HG03442 (cell line): Measurements from ENCODE around the gene MCU.

ENCODE experiments used
- ATAC-seq: cut with Tn5 transposase; IDR thresholded peaks from one replicate; pipeline ENCODE4 v1.9.1; 2021; ENCODE audit warnings: mild to moderate bottlenecking, moderate library complexity; ENCODE audit not compliant: unreplicated experiment

The MCU gene

DNA sequence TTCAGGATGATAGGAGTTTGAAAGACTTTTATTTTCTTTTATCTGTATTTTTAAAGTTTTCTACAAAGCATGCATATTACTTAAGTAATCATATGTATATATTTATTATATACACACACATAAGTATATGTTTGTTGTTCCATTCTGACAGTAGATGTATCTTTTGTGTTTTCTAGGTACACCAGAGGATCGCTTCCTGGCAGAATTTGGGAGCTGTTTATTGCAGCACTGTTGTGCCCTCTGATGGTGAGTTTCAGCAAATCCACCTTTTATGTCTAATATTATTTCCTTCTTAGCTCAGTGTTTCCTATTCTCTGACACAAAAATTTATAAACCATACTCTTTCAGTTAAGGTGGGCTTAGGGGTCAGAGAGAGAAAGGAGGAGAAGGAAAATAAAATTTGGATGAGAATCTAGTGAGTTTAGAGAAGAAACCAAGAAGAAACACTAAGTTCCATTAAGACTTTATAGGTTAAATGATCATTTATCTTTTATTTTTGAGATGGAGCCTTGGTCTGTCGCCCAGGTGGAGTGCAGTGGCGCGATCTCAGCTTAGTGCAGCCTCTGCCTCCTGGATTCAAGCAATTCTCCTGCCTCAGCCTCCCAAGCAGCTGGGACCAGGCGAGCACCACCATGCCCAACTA lies 142.4 kb downstream of the MCU start:
- no peak for ATAC-seq

DNA sequence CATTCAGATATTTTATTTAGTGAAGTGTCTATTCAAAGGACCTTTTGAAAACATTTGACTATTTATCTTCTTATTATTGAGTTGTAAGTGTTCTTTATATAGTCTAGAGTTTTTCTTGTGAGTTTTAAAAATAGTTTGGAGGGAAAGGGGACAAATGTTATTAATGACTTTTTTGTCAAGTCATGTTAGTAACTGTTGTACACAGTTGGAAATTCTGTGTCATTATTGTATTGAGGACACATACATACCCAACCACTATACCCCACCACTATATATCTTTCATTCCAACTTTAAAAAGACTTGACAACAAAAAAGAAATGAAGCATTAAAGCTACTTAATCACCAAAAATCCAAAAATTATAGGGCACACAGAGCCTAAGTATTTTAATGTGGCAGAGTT lies 148.4 kb downstream of the MCU start:
- ATAC-seq = no peak

DNA sequence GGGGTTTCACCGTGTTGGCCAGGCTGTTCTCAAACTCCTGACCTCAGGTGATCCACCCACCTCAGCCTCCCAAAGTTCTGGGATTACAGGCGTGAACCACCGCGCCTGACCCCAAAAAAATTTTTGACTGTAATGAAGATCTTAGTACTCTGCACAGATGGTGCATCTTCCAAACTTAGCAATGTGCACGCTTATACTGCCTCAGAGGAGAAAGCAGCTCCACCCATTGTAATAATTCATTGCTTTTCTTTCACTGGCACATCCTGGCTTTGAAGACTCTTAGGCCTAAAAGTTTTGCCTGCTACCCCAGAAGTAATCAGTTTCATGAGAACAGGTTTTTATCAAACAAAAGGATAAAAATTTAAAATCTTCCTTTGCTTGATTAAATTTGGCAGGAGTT lies 149.5 kb downstream of the MCU start:
- ATAC-seq = no peak

DNA sequence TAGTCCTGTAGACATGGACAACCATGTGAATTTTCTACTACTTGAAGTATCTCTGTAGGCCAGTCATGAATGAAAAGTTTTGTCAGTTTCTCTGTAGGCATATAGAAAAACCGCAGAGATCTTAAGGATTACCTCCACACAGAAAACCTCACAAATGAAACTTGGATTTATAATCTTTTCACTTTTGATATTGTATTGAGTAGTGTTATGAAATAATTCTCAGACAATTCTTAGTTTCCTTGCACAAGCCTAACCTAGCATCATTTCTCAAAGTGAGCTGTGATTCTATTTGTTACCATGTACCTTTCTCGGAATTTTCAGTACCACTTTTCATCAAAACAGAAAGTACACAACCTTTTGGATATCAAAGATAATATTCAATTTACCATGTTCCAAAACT lies 150.2 kb downstream of the MCU start:
- ATAC-seq = no peak

DNA sequence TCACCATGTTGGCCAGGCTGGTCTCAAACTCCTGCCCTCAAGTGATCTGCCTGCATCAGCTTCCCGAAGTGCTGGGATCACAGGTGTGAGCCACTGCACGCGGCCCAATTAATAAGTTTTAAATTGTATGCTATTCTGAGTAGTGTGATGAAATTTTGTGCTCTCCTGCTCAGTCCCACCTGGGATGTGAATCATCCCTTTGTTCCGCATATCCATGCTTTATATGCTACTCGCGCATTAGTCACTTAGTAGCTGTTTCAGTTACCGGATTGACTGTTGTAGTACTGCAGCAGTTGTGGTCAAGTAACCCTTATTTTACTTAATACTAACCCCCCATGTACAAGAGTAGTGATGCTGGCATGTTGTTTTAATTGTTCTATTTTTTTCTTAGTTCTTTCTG lies 154.3 kb downstream of the MCU start:
- ATAC-seq = no peak

DNA sequence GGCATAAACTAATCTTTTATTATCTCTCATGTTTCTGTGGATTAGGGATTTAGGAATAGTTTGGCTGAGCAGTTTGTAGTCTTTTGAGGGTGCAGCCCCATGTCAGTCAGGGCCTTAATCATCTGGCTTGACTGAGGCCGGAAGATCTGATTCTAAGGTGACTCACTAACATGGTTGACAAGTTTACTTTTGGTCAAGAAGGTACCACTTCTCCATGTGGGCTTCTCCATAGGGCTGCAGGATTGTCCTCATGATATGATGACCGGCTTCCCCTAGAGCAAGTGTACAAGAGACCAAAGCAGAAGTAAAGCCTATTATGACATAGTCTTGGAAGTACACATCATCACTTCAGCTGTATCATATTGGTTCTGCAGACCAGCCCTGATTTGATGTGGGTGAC lies 155.7 kb downstream of the MCU start:
- ATAC-seq = no peak

DNA sequence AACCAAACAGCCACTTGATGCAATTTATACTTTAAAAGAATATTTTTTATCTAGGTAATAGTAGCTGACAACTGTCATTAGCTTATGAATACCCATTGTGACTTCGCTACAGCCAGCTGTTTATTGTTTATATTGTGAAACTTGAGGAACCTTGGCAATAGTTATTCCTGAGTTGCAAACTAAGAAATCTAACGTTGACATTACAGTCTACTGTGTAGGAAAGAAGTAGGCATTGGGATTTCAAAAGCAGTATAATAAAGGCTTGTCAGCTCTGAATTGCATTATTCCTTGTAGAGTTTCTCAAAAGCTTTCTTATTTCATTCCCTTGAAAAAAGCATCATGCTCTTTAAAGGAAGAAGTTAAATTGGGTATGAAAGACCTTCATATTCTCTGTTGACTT lies 158.9 kb downstream of the MCU start:
- no peak for ATAC-seq

DNA sequence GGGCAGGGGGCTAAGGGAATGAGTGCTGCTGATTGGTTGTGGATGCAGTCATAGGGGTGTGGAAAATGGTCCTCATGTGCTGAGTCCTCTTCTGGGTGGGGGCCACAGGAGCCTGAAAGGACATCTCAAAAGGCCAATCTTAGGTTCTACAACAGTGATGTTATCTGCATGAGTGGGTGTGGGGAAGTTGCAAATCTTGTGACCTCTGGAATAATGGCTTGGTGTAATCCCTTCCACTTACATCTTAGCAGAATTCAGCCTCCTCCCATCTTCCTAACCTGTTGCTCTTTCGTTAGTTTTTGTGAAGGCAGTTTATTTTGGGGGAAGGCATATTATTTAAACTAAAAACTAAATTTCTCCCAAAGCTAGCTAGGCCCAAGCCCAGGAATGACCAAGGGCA lies 159.6 kb downstream of the MCU start:
- no peak for ATAC-seq

DNA sequence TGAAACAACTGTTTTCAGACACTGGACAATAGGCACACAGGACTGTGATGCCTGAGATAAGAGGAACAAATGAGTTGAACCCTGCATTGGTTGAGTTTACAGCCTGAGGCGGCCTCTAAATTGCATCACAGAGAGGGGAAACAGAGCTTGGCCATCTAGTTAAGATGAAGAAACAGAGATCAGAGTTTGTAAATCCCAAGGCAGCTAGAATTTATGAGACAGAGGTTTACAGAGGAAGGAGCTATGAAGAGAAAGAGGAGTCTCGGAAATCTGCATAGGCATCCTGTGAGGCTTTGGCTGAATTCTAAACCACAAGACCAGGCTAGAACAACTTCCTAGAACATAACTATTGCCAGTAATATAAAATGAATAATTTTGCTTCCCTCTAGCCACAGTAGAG lies 160.6 kb downstream of the MCU start:
- no peak for ATAC-seq

DNA sequence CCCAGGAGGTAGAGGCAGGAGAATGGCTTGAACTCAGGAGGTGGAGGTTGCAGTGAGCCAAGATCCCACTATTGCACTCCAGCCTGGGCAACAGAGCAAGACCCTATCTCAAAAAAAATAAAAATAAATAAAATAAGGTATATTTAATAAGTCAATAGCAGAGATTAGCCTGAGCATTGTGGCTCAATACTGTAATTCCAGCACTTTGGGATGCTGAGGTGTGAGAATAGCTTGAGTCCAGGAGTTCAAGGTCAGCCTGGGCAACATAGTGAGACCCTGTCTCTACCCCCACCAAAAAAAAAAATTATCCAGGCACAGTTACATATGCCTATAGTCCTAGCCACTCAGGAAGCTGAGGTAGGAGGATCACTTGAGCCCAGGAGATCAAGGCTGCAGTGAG lies 163.2 kb downstream of the MCU start:
- ATAC-seq = no peak

DNA sequence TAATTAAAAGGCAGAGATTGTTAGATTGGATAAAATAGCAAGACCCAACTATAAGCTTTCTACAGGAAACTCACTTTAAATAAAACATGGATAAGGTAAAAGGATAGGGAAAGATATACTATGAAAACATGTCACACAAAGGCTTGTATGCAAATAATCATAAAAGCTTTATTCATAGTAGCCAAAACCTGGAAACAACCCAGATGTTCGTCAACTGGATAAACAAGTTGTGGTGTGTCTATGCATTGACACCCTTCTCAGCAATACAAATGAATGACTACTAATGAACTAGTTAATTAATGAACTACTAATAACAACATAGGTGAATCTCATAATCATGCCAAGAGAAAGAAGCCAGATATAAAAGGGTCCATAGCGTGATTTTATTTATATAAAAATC lies 163.8 kb downstream of the MCU start:
- no peak for ATAC-seq

DNA sequence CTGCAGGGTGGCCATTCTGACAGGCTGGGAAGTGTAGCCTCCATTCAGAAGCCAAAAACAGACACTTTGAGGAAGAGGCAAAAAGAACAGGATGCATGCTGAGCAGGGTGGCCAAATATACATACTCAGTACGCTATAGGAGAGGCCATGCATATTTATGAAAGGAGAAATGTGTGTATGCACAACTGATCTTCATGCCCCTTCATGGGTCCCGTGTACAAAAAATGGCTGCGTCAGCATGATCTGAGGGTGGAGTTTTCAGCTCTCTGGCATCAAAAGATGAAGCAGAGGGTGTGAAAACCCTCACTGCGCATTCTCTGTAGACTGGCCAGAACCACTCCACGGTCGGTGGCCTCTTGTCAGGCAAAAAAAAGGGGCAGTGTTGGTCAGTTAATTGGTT lies 166.1 kb downstream of the MCU start:
- ATAC-seq = no peak

DNA sequence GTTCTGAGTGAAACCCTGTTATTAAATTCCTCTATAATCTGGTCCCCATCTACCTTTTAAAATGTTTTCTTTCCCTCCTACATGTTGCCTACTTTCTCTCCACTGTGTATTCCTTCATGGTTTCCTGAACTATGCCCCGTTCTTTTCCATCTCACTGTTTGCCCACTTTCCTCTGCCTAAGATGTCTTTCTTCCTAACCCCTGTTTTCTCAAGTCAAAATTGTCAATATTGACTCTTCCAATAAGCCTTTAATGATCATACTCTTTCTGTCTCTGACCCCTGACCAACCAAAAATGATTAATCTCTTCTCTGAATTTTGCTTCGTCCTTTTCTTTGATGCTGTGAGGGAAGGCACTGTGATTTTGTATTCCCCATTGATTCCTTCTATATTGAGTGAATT lies 171.0 kb downstream of the MCU start:
- no peak for ATAC-seq

DNA sequence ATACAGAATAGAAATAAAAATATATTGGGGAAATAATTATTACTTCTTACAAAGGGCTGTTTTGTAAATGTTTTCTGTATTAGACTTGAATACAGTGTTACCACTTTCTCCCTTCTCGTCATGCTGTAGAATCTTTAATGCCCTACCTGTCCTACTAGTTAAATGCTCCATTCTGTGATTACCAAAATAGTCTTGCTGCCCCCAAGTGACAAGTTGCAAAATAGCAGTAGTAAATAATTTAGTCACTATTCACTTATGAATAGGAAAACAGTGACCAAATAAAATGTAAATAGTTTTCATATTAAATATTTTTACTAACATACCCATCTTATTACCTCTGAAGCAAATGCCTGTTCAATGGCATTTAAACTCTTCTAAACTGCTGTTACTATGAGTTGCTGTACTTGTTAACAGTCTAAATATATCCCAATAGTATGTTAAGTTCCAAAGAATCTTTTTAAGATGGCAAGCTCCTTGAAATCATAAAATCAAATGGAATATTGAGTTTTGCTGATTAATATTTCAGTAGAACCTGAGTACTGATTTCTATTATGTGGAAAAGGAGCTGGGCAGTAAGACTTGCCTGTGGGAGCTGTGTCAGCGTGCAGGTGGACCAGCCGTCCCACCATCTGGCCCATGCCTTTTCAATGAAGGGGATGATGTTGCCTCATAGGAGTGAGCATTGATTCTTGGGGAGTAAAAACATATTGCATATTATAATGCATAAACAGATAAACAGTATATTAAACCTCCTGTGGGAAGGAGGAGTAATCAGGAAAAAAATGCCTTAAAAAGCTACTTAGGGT lies 183.5 kb downstream of the MCU start:
- ATAC-seq = no peak

DNA sequence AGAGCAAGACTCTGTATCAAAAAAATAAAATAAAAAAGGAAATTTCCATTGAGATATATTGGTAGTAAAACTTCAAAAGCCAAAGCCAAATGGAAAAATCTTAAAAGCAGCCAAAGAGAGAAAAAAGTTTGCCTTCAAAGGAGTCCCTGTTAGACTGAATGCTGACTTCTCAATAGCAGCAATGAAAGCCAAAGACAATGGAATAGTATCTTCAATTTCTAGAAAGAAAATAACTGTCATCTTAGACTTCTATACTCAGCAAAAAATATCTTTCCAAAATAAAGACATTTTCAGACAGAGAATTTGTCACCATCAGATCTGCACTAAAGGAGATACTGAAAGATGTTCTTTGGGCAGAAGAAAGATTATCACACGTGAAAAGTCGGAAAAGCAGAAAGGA lies 187.3 kb downstream of the MCU start:
- no peak for ATAC-seq

DNA sequence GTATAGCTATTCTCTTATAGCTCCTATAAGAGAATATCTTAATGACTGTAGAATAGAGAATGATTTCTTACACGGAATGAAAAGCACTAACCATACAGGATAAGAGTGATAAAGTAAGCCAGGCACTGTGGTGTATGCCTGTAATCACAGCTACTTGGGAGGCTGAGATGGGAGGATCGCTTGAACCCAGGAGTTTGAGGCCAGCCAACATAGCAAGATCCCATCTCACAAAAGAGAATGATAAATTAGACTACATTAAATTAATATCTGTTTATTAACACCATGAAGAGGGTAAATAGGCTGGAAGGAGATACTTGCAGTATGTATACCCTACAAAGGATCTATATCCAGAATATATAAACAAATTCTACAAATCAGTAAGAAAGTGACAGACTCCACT lies 189.3 kb downstream of the MCU start:
- ATAC-seq = no peak

DNA sequence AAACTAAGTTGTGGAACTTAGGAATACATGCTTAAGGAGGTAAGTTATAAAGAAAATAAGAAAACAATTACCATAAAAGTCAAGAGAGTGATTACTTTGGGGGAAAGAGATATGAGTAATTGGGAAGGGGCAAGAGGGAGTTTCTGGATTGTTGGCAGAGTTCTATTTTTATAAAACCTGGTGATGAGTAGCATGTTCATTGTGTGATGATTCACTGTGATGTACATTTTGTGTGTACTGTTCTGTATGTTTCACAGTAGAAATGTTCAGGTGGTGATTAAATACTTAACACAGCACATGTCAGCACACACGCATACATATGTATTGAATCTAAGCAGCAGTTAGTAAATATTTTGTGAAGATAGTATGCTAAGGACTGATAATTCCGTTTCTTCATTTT lies 191.9 kb downstream of the MCU start:
- ATAC-seq = no peak

DNA sequence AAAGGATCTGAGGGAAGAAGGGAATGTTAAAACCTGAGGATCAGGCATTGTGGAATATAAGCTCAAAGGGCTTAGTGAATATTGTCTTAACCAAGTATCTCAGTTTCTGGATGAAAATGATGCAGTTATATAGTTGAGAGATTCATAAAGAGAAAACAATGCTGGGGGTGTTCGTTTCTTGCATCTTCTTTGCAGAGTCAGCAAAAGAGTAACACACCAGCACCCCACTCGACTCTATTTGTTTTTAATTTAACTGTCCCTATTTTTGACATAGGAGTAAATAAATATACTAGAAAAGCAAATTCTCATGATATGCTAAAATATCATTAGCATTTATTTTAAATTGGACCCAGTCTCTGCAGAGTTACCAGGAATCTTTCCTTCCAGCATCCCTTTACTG lies 194.0 kb downstream of the MCU start:
- ATAC-seq = no peak

DNA sequence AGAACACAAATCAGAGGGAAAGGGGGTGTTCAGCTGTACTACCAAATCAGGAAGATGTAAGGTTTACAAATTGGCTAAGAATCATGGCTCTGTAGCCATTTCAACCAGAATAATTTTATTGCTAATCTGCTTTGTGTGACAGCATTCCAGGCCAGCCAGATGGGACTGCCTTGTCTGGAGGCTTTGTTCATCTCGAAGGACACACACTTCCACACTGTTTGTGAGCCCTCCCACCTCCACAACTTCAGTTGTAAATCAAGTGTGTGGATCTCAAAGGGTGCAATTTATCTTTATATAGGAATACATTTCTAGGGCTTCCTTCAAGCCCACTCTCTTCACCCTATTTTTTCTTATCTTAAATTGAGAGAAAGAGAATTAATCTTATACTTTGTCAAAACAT lies 194.7 kb downstream of the MCU start:
- no peak for ATAC-seq

DNA sequence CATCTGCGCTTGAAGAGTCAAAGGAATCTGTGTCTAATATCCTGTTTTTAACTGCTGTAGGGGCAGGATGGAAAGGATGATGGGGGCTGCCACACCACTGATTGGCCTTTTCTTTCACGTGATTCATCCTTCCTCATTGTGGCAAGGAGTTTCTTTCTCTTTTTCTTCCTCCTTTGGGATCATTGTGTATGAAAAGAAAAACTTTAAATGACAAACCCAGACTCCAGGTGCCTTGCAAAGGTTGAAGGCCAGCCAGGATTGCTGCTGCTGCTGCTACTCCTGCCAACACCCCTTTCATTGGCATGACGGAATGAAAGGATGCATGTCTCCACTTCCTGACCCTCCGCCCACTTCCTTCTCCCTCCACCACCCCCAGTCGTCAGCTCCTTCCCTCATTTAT lies 195.1 kb downstream of the MCU start:
- no peak for ATAC-seq

DNA sequence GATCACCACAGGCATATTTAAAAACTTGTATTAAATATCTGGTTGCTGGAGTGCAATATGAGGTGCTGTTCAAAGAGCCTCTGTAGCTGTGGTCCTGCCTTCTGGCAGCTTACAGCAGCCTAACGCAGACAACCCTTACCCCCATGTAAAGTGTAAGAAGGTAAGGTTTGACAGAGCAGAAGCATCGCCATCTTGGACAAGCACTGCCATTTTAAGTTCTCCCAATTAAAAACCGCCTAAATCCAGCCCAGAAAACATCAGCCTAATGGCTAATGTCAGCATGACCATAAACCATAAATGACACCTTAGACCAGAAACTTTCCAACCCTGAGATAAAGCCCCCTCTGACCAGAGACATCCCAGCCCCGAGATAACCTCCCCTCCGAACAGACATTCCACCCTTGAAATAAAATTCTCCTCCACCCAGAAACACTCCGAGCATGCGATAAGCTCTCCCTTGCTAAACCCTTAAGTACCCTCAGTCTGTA lies 196.3 kb downstream of the MCU start:
- ATAC-seq = no peak

DNA sequence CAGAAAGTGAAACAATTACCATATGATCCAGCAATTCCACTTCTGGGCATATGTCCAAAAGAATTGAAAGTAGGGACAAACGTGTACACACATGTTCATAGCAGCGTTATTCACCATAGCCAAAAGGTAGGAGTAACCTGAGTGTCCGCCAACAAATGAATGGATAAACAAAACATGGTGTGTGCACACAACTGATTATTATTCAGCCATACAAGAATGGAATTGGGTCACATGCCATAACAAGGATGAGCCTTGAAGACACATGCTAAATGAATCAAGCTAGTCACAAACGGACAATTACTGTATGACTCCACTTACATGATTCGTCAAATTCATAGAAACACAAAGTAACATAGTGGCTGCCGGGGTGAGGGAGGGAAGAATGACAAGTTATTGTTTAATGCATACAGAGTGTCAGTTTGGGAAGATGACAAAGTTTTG lies 197.5 kb downstream of the MCU start:
- ATAC-seq = no peak

DNA sequence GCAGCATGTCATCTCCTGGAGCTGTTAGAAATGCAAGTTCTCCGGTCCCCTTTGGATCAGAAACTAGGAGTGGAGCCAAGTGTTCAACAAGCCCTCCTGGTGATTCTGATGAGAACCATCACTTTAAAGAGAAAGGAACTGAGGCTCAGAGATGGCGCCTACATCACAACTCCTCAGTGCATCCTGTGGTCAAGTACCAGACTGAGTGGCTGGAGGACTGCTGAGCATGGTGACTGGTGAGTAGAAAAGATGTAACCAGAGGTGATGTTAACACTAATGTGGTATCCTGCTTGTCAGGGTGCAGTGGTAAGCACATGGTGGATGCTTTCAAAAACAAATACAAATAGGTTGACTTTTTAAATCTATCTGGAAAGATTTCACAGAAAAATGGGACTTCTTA lies 198.1 kb downstream of the MCU start:
- no peak for ATAC-seq
